Kasumi-1 (cell line): ENCODE data around the gene NTRK3.
"Not testable (repeated sequence)": the region's sequence is repeated elsewhere in the genome, so short reads cannot be mapped to it uniquely, and the experiment has no call there.

ENCODE experiments used
- DNase-seq, 2 experiments: peaks; one replicate each; lab custom pipeline; 2025; lab: John Stamatoyannopoulos, UW

Gene NTRK3

DNA sequence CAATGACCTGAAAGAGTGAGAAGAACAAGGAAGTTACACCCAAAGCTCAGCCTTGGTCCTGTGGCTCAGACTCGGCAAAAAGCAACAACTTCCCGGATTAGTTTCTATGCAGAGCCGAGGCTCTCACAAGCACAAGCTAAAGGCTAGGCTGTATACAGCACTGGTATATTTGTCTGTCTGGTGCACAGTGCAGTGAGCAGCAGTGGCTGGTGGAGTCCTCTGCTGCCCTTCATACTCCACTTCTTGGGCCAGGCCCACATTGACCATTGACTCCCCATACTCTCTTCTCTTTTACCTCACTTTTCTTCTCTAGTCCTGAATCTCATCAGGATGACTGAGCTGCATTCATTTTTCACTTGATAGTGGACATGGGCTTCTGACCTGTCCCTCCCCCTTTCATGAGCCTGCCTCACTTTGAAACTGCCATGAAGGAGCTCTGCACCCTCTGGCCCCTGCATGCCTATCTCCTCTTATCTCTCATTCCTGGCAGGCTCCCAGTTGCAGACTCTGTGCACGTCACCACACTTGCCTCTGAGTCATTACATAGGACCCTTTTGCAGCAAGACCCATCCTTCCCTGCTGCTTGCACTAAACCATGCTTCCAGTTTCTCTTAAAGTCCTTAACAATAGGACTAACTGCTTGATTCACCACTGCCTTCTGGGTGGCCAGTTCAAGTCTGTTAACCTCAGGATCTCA is 379.3 kb downstream of the NTRK3 start:
- DNase-seq, result no peak

DNA sequence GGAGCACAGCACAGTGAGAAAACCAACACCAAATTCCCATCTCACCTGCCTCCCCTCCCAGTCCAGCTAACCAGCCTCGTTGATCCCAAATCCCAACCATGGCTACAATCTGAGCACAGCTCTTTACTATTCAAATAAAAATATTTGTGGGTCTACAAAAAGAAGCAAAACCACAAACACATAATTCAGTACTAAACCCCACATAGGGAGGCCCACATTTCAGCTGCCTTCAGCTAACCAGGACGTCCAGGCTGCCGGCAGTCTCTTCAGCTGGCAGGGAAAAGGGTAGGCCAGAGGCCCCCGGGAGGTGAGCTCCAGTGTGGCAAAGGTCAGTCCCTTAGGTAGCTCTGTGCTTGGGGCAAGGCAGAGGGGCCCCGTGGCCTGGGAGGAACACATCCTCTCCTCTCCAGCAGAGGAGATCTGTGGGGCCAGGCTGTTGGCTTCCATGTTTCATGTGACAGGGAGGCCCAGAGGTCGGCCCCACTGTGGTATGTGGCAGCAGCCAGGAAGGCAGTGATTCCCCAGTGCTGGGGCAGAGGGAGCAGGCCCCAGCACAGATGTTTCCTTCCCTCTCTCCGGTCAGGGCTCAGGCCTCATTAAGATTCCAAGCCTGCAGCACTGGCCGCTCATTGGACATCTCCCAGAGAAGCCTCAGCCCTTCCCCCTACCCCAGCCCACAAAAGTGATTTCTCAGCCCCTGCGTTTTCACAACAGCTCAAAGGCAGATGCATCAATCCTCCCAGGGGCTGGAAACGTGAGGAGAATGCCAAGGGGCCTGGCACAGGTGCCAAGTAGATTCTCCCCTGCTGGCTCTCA is 381.4 kb downstream of the NTRK3 start:
- DNase-seq, result no peak

DNA sequence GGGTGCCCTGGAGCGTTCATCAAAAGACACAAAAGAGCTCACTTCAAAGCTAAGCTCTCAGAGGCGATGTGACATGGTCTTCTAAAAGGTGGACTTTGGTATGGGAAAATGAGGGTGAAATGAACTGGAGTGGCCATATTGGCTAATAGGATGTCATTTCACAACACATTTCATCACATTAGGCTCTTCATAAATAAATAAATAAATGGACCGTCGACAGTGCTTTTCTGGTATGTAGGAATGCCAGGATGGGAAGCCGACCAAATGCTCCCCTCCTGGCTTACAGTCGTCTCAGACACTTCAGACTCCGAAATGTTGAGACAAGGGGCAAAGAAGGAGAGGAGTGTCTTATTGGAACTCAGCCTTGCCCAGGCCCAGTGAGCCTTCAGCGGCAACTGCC is 383.0 kb downstream of the NTRK3 start:
- DNase-seq, result no peak

DNA sequence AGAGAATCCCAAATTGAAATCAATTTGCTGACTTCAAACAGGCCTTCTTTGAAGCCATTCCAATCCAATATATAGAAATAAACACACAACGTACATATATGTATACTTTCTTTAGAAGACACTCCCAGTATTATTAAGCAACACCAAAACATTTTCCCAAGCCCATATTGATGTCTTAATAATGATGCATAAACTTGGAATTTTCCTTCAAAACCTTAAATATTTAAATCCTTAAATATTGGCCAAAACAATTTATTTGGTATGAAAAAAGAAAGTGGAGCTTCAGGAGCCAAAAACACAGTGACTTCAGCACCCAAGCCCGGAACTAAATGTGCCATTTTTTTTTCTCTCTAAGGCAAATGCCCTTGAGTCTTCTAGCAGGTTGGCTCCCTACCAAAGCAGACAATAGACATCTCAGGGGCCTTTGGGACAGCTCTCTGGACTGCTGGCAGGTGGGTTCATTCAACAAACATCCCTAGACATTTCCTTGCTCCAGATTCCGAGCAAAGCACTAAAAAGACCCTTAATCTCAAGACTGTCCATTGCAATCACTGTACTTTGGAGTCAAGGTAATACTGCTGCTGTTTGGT is 384.7 kb downstream of the NTRK3 start:
- DNase-seq, result no peak

DNA sequence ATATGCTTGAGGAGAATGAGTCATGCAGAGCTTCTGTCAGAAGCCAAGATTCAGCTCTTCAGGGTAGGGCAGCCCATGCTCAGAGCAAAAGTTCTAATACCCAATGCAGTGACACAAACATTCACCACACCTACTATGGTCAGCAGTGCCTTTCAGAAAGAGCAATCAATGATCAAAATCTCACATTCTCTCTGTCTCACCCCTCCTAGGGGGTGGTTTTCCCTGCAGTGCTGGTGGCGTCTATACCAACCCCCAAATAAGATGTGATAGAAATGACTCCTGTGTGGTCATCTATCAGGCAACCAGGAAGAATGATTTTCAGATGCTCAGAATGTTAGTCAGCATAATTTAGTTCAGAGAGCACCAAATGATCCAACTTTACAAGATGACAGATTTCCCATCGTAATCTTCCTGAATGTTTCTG is 385.3 kb downstream of the NTRK3 start:
- no peak for DNase-seq

DNA sequence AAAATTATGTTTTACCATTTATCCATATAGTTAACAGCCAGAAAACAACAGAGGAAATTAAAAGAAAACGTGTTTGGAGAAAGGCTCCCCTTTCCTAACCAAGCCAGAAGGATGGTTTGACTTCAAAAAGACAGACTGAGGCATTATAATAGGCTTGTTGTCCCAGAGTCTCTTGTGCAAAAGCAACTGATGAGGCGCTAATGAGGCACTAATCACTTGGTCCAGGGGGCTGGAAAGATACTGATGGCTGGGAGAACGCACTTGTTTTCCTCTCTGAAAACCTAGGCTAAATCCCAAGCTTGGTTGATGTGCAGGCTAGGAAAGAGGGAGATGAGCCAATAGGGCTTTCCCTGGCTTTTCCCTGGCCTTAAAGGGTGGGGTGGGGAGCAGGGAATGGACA is 389.6 kb downstream of the NTRK3 start:
- DNase-seq, result no peak

DNA sequence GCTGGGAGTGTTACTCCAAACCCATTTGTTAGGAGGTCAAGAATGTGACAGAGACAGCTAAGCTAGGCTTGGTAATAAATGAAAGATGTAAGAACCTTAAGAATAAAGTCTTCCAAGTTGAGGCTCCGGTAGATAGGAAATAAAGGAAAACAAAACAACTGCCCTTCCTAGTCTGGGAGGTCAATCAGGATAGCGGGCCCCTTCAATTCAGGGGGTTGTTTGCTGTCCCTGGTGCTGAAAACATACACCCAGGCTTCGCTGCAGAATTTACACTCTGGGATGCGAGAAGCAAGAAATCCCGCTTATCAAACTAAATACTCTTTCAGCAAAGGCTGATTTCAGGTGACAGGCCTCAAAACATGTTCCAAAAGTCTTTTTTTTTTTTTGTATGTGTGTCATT is 393.4 kb downstream of the NTRK3 start:
- DNase-seq, result no peak

DNA sequence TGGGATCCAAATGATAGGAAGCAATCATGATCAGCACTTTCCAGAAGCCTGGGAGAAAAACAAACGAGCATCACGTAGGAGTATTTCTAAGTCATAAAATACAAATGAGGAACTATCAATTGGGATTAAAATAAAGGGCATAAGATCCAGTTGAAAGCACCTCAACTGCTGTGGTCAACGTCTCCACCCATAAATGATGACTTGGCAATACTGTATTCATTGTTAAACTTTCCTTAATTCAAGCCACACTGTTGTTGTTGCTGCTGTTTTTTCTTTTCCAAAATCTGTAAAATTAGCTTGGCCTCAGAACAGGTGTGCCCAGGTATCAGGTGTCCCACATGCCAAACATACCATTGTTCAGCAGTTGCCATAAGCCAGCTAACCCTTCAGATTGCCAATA is 395.8 kb downstream of the NTRK3 start:
- no peak for DNase-seq

DNA sequence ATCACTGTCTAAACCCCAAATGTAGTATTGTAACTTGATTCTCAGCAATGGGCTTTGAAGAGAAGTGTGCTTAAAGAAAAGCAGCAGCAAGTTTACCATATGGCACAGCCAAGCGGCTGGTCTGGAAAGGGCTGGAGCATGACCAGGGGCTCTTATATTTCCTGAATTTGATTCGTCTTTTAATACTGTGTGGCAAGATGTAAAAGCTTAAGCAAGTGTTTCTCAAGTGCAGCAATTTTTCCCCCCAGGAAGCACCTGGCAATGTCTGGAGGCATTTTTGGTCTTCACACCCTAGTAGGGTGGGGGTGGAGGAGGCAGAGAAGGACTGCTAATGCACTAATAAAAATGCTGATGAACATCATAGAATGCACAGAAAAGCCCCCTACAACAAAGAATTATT is 397.9 kb downstream of the NTRK3 start:
- DNase-seq, result no peak

DNA sequence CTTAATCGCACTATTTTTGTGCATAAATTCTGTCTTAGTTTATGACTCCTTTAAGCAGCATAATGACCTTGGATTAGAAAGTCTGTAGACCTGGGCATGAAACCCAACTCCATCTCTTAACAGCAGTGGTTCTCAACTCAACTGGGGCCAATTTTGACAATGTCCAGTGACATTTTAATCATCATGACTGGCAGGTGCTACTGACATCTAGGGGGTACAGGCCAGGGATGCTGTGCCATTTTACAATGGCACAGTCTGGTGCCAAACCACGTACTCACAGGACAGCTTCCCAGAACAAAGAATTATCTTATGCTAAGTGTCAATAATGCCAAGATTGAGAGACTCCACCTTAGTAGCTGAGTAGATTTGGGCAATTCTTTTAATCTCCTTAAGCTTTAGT is 405.0 kb downstream of the NTRK3 start:
- DNase-seq, result no peak

DNA sequence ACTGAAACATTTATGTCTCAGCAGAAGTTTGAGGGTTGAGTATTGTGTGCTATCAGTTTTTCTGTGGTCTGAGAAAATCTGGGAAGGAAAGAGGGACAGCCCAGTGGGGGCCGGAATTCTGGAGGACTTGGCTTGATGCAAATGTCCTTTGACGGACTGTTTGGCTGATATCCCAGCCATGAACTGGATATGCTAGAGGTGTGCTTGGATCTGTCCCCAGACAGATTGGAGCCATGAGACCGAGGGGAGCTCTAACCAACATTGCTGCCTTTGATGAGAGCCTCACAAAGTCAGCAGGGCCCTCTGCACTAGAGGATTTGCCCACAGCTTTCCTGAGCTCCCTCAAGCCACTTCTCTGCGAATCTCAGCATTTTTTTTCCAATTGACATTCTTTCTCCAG is 405.6 kb downstream of the NTRK3 start:
- no peak for DNase-seq

DNA sequence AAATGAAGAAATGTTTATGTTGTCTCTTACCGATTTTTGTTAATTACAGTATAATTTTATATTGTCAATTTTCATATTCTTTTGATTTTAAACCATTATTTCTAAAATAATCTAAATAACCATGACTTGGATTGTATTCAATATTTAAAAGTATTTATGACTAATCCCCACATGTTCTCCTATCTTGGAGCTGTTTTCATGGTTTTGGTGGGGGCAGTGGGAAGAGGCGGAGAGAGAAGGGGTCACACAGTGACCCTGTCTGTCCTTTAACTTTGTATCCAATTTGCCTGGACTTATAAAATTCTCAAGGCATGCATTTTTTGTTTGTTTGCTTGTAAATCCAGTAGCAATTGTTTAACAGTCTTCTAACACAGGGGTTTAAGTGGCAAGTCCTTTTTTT is 407.4 kb downstream of the NTRK3 start:
- DNase-seq, result no peak

DNA sequence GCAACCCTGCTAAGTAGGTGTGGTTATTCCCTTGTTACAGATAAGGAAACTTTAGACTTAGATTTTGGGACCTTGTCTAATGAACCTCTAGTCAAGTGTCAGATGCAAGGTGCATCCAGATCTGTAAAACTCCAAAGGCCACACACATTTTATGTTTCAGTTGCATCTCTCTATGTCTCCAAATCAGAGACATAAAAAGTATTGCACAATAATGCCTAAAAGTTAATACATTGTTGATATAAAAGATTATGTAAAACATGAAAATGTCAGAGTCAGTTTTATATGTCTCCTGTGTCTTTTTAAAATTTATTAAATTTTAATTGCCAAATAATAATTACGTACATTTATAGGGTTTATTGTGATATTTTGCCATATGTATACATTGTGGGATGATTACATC is 408.5 kb downstream of the NTRK3 start:
- DNase-seq, result no peak

DNA sequence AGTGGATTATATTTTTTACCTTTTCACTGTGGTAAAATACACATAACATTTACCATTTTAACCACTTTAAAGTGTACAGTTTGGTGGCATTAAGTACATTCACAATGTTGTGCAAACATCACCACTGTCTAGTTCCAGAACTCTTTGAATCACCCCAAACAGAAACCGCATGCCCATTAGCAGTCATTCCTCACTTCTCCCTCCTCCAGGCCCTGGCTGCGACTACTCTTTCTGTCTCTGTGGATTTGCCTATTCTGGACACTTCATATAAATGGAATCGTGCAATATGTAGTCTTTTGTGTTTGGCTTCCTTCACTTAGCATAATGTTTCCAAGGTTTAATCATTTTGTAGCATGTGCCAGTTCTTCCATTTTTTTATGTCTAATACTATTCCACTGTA is 409.8 kb downstream of the NTRK3 start:
- DNase-seq, result no peak

DNA sequence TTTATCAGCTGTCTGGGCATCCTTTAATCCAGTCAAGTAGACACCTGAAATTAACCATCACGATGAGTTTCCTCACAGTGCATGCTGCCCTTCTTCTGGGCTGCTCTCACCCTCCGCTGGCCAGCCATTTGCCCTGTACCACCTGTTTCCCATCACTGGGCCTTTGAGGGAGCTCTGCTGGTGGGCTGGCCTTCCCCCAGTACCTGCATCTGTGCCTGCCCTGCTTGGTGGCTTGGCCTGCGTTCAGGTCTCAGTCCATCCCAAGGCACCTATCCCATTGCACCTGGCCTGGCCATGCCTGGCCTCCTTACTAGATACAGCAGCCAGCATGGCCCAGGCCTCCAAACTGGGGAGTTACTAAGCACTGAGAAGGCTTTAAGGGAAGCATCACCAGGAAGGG is 413.2 kb downstream of the NTRK3 start:
- no peak for DNase-seq

DNA sequence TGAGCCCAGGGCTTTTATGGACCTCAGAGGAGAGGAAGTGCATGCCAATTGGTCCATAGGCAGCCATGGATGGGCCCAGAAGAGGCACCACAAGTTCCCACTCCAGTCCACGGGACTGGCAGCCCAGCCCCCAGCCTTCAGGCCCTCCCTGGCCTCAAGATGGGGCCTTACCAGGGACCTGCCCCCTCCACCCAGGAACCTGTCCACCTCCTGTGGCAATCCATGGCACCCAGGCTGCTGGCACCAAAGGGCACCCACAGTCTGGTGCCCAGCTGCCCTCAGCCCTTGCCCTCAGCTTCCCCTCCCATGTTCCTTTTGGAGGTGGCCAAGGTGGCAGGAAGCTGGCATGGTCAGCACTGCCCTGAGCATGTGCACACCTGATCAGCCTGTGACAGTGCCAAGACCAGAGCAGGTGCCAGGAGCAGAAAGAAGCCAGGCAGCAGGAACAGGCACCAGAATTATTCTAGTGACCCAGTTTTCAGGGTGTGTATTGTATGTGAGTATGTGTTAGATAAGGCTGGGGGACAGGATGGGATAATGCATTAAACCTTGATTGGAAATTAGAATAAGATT is 415.0 kb downstream of the NTRK3 start:
- no peak for DNase-seq

DNA sequence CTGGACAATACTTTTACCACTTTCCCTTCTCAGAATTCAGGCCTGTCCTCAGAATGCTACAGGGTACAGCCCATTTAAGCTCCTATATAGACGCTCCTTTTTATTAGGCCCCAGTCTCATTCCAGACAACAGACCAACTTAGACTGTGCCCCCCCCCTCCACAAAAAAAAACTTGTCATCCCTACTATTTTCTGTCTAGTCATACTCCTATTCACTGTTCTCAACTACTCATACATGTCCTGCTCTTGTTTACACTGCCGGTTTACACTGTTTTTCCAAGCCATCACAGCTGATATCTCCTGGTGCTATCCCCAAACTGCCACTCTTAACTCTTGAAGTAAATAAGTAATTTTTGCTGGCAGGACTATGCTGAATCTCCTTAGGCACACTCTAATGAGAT is 420.7 kb downstream of the NTRK3 start:
- not testable (repeated sequence) for DNase-seq

DNA sequence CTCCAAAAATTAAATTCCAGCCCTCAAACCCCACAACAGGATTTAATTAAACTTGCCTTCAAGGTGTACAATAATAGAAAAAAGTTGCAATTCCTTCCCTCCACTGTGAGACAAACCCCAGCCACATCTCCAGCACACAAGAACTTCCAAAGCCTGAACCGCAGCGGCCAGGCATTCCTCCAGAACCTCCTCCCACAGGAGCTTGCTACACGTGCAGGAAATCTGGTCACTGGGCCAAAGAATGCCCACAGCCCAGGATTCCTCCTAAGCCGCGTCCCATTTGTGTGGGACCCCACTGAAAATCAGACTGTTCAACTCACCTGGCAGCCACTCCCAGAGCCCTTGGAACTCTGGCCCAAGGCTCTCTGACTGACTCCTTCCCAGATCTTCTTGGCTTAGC is 423.2 kb downstream of the NTRK3 start:
- DNase-seq, result not testable (repeated sequence)

DNA sequence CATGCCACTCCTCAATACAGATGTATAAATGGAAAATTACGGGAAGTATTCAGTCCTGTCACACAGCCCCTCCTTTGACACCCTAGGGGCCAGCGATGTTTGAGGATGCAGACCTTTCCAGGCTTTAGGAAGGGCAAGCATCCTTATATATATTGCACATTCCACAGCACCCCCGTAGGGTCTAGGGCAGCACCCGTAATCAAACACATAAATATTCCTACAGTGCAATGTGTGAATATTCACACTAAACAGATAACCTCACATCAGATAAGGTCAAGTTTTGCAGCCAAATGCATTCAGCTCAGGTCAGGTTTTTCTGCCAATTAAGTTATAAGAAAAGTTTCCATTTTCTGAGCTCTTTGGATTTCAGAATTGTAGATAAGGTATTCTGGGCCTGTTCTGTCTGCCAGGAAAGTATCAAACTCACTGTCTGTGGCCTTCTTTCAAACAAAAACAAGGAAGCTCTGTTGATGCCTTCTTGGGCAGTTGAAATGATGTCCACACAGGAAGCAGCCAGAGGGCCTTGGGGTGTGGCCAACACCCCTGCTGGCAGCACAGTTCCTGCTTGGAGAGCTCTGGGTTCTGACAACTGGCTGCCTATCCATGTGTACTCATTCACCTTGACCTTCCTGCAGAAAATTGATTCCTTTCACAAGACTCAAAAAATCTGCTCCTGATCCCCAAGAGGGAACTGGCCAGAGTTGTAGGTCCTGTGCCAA is 427.0 kb downstream of the NTRK3 start:
- DNase-seq, result no peak

DNA sequence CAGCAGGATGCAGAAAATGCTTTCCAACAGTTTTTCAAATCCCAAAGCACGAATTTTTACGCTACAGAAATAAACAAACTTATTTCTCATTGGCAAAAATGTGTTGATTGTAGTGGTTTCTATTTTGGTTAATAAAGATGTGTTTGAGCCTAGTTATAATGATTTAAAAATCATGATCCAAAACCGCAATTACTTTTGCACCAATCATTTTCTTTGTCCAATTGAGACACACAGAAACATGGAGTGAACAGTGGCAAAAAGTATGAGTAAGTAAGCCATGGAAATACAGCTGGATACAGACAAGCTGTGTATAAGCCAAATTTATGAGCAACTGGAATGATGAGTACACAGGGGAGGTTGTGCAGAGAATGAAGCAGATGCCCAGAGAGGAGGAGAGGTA is 427.9 kb downstream of the NTRK3 start:
- DNase-seq, result no peak

DNA sequence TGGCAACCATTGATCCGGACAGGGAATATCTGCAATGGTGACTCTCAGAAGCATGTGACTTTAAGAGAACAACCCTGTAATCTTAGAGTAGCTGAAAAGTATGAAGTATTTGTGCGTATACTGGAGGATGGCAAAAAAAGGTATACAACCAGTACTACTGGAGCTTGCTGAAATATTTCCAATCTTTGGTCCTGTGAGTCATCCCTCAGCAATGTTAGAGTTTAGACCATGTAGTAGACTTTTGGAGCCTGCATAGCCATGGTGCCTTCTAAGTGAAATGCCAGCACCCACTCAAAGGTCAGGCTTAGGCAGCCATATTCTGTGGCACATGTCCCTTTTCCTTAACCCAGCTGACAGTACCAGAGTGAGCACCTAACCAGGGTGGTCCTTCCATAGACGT is 429.4 kb downstream of the NTRK3 start:
- no peak for DNase-seq

DNA sequence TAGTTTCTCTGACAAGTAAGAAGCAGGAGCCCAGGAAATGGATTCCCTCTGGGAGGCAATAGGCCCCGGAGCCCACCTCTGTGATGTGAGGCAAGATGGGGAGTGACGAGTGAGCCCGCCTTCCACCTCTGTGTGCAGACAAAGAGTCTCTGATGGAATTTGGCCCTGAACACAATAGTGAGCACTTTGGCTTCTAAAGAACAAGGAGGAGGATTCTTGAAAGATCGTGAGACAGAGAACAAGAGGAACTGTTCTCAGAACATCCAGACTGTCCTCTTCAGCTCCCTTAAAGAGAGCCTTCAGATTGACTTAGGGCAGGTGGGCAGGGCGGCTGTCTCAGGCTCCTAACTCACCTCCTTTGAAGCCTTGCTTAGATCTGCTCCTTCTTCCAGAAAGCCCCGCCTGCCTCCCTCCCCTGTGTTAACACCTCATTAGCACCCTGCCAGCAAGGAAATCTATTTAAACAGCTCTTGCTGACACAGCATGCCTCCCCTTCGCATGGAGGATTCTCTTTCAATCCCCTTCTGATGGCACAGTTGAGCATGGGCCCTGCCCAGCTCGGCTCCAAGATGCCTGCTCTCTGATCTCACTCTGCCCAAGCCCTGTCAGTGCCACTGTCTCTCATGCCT is 430.3 kb downstream of the NTRK3 start:
- DNase-seq, result no peak
